ENCODE data around the gene SORL1. TPM values are rescaled to one million over a fixed set of nuclear protein-coding genes. Genes with fewer than 3 reads are reported as not detected.

Gene SORL1
- total and polyA plus RNA-seq, 2 of the 13 experiments (the other 11 are each of a cell fraction or from before 2014, with no cell fraction given): 21.3 to 148 TPM

DNA sequence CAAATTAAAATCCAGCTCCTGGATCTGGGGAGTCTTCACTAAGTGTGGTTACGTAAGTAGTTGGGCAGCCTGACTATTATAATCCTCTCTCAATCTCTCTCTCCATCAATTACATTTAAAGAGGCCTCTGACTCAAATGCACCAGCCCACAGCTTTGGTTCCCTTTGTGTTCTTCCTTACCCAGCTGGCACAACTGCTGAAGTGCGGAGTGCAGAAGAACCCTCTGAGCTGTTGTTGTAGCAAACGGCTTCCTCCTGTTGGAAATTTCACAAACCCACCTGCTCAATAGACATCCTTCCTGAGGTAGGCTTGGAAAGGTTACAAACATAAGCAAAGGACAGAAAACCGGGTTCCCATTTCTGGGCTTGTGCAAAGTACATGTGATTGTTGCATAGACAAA lies 17.0 kb upstream of the SORL1 start:
- no TSS peak for BruUV-seq (replicated peaks)
- WGBS (ENCODE audit: low lambda C conversion rate): 54% methylated on average over 4 of the region's 4 CpGs
- Histone ChIP-seq H3K4me2 (ENCODE audit: low read depth, low read length) (no peak overlapping the region), H3K4me3 (replicated peaks in 1 of 3; ENCODE audit: insufficient read depth in 1 of 3, low read depth in 2 of 3, low read length in 3 of 3) (no peak overlapping the region), H3K9me3 (ENCODE audit: low read length) (no peaks in the 10 kb centered on the region), H2AFZ (ENCODE audit: low read length) (no peak overlapping the region), H3K4me1 (ENCODE audit: insufficient read depth, low read length) (no peaks in the 10 kb centered on the region), H3K27ac (ENCODE audit: extremely low read length, insufficient read depth, low read length) (no peak overlapping the region), H3K27me3 (ENCODE audit: control insufficient read depth in 1 of 2, insufficient read depth in 2 of 2, low read length in 2 of 2) (no peaks in the 10 kb centered on the region; a peak in 1 of 5 replicates), H3K79me2 (ENCODE audit: insufficient read depth, low read length) (no peaks in the 10 kb centered on the region), H3K36me3 (replicated peaks in 1 of 2; ENCODE audit: control insufficient read depth in 1 of 2, insufficient read depth in 2 of 2, low read length in 2 of 2) (no peaks in the 10 kb centered on the region), H4K20me1 (ENCODE audit: insufficient read depth, low read length) (no peaks in the 10 kb centered on the region), H3K9ac (ENCODE audit: insufficient read depth, low read depth, low read length) (no peak overlapping the region)
- FAIRE-seq: no peak
- in situ Hi-C loops (cut with HindIII; ENCODE audit: extremely low pct_ligation_motif_present, low pct_unique_long_range_greater_than_20kb) (no loop called here), intact Hi-C loops (cut with micrococcal nuclease; ENCODE audit: unreplicated experiment) (no loop called here)
- TF ChIP-seq SAFB2 (CRISPR knock-in tag; IDR thresholded peaks at IDR 0.05; ENCODE audit: borderline replicate concordance, low read depth) (no peak), ZNF343 (CRISPR knock-in tag; IDR thresholded peaks at IDR 0.05) (no peak), ZSCAN9 (CRISPR knock-in tag; IDR thresholded peaks at IDR 0.05; ENCODE audit: borderline replicate concordance) (no peak), MAZ (IDR thresholded peaks at IDR 0.05; ENCODE audit: borderline replicate concordance, low read depth, low read length) (no peak), MAZ (CRISPR knock-in tag; IDR thresholded peaks at IDR 0.05; ENCODE audit: low read depth) (no peak), PAWR (CRISPR knock-in tag; IDR thresholded peaks at IDR 0.05; ENCODE audit: borderline replicate concordance) (no peak)
- POLR2A ChIA-PET: no interaction called here
- no peak for DNase-seq (ENCODE audit: low spot score)
- no peak for ATAC-seq
- CTCF ChIA-PET (ENCODE audit: low intra/inter-chr PET ratio, low total read pairs): no interaction called here

DNA sequence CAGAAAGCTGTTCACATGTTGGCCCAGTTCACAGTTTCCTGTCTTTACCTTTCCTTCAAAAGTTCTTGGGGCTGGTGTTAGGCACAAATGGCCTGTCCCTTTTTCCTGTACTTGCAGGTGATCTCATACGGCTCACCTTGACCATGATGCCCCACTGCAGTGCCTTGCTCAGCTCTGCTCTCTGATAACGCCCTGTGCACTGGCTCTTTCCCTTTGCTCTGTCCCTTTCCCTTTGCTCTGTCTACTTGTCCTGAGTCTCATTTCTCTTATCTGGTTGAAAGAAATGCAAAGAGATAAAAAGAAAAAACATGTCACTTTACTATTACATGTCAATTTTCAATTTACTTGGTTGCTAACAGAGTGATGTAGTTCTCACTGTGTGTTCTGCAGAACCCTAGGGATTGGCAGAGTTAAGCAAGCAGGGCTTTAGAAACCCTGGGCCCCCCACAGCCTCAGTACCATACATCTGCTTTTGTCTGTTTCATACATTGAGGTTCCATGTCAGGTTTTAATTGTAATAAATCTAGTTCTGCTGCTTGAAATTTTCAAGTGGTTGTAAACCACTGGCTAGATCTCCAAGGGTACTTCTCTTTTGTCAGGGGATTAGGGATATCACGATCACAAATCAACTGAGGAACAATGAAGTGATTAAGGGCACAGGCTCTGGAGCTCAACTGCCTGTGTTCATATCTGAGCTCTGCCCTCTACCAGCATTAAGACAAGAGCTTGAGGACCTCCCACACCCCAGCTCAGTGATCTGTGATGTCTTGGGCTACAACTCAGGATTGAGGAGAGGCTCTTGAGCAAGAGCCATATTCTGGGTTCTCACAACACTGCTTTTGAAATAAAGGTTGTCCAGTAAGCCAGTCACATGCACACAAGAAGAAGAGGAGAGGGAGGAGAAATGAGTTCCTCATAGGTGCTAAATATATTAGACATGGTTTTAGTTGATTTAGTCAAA lies 16.3 kb upstream of the SORL1 start:
- in situ Hi-C loops (cut with HindIII; ENCODE audit: extremely low pct_ligation_motif_present, low pct_unique_long_range_greater_than_20kb): no loop called here
- intact Hi-C loops (cut with micrococcal nuclease; ENCODE audit: unreplicated experiment): no loop called here
- no peaks in the 10 kb centered on the region for H3K36me3 ChIP-seq (replicated peaks in 1 of 2; ENCODE audit: control insufficient read depth in 1 of 2, insufficient read depth in 2 of 2, low read length in 2 of 2)
- POLR2A ChIA-PET: no interaction called here
- H4K20me1 ChIP-seq (ENCODE audit: insufficient read depth, low read length): no peaks in the 10 kb centered on the region
- H3K27me3 ChIP-seq (ENCODE audit: control insufficient read depth in 1 of 2, insufficient read depth in 2 of 2, low read length in 2 of 2): no peaks in the 10 kb centered on the region; a peak in 1 of 5 replicates
- no peak for TF ChIP-seq ARNT (IDR thresholded peaks at IDR 0.05)
- TF ChIP-seq YEATS2 (CRISPR knock-in tag; IDR thresholded peaks at IDR 0.05; ENCODE audit: borderline replicate concordance): no peak
- TF ChIP-seq ZNF672 (CRISPR knock-in tag; IDR thresholded peaks at IDR 0.05): no peak
- no peak for TF ChIP-seq ZNF263 (CRISPR knock-in tag; IDR thresholded peaks at IDR 0.05)
- no peak for TF ChIP-seq ARHGAP35 (CRISPR knock-in tag; IDR thresholded peaks at IDR 0.05; ENCODE audit: borderline replicate concordance)
- no peaks in the 10 kb centered on the region for H3K9me3 ChIP-seq (ENCODE audit: low read length)
- 33% methylated on average over 3 of the region's 3 CpGs for WGBS (ENCODE audit: low lambda C conversion rate)
- no peak overlapping the region for H3K9ac ChIP-seq (ENCODE audit: insufficient read depth, low read depth, low read length)
- H3K79me2 ChIP-seq (ENCODE audit: insufficient read depth, low read length): no peaks in the 10 kb centered on the region
- BruUV-seq (replicated peaks): no TSS peak
- H3K4me1 ChIP-seq (ENCODE audit: insufficient read depth, low read length): no peaks in the 10 kb centered on the region
- no peak overlapping the region for H3K27ac ChIP-seq (ENCODE audit: extremely low read length, insufficient read depth, low read length)
- CTCF ChIA-PET (ENCODE audit: low intra/inter-chr PET ratio, low total read pairs): no interaction called here
- FAIRE-seq (no peak), DNase-seq (ENCODE audit: low spot score) (no peak), ATAC-seq (no peak)
- no peak overlapping the region for H2AFZ ChIP-seq (ENCODE audit: low read length)
- H3K4me2 ChIP-seq (ENCODE audit: low read depth, low read length): no peak overlapping the region
- H3K4me3 ChIP-seq (replicated peaks in 1 of 3; ENCODE audit: insufficient read depth in 1 of 3, low read depth in 2 of 3, low read length in 3 of 3): no peak overlapping the region

Data from HepG2 (cell line).